ENCODE data around the gene BBX. TPM values are rescaled to one million over a fixed set of nuclear protein-coding genes. Genes with fewer than 3 reads are reported as not detected.

Gene BBX
- total RNA-seq, 1 donor from 2014 or later = 90.3 TPM

GRCh38 chr3:107524326-107524840, 1.6 kb downstream of the BBX start:
- peak overlapping the region; percentile 96 for H3K4me3 Mint-ChIP-seq

GRCh38 chr3:107524841-107525643, 2.3 kb downstream of the BBX start:
- H3K27me3 Mint-ChIP-seq (ENCODE audit: low read depth) = no peaks in the 10 kb centered on the region
- DNase-seq (ENCODE audit: low spot score in 2 of 2, unreplicated experiment in 2 of 2) = peak in 1 of 2 experiments; percentile 56
- H3K4me1 Mint-ChIP-seq = peaks cover 21% of the 10 kb centered on the region
- TF ChIP-seq, protein P1, sequence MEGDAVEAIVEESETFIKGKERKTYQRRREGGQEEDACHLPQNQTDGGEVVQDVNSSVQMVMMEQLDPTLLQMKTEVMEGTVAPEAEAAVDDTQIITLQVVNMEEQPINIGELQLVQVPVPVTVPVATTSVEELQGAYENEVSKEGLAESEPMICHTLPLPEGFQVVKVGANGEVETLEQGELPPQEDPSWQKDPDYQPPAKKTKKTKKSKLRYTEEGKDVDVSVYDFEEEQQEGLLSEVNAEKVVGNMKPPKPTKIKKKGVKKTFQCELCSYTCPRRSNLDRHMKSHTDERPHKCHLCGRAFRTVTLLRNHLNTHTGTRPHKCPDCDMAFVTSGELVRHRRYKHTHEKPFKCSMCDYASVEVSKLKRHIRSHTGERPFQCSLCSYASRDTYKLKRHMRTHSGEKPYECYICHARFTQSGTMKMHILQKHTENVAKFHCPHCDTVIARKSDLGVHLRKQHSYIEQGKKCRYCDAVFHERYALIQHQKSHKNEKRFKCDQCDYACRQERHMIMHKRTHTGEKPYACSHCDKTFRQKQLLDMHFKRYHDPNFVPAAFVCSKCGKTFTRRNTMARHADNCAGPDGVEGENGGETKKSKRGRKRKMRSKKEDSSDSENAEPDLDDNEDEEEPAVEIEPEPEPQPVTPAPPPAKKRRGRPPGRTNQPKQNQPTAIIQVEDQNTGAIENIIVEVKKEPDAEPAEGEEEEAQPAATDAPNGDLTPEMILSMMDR (IDR thresholded peaks at IDR 0.05; ENCODE audit: unreplicated experiment) = no peak
- H3K4me3 Mint-ChIP-seq = peak overlapping the region; percentile 96
- H3K9me3 Mint-ChIP-seq = no peaks in the 10 kb centered on the region
- peaks cover 14% of the 10 kb centered on the region for H3K36me3 Mint-ChIP-seq
- H3K27ac Mint-ChIP-seq = peak overlapping the region; percentile 99

More at GRCh38 chr3:107524326-107524840, 1.6 kb downstream of the BBX start:
- Mint-ChIP-seq H3K27me3 (ENCODE audit: low read depth) (no peaks in the 10 kb centered on the region), H3K4me1 (peaks cover 21% of the 10 kb centered on the region), H3K36me3 (peaks cover 11% of the 10 kb centered on the region), H3K9me3 (no peaks in the 10 kb centered on the region), H3K27ac (peak overlapping the region; percentile 99)
- DNase-seq (ENCODE audit: low spot score in 2 of 2, unreplicated experiment in 2 of 2) = no peak
- TF ChIP-seq, protein P1 (IDR thresholded peaks at IDR 0.05; ENCODE audit: unreplicated experiment) = no peak

- H3K4me1 Mint-ChIP-seq = peaks cover 21% of the 10 kb centered on the region
- H3K27me3 Mint-ChIP-seq (ENCODE audit: low read depth) = no peaks in the 10 kb centered on the region
- no peaks in the 10 kb centered on the region for H3K9me3 Mint-ChIP-seq
- peak overlapping the region; percentile 93 for H3K4me3 Mint-ChIP-seq
- peak in 1 of 2 experiments; percentile 41 for DNase-seq (ENCODE audit: low spot score in 2 of 2, unreplicated experiment in 2 of 2)
- H3K36me3 Mint-ChIP-seq = peaks cover 14% of the 10 kb centered on the region
- peak overlapping the region; percentile 93 for H3K27ac Mint-ChIP-seq
- TF ChIP-seq, protein P1 (IDR thresholded peaks at IDR 0.05; ENCODE audit: unreplicated experiment) = no peak
Measured at GRCh38 chr3:107525644-107526305, 3.0 kb downstream of the BBX start.

DNA sequence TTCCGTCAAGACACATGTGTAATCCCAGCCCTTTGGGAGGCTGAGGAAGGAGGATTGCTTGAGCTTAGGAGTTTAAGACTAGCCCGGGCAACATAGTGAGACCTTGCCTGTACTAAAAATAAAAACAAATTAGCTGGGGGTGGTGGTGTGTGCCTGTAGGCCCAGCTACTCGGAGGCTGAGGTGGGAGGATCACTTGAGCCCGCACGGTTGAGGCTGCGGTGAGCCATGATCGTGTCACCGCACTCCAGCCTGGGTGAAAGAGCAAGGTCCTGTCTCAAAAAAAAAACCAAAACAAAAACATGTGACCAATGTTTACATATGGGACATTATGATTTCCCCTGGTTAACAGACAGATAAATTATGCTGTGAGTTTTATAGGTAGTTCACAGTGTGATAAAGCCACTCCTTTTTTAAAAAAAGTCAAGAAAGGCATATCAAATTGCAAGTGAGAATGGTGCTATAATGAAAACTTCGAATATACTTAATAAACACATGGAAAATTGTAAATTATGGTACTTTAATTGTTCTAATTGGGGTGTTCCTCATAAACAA, 9.2 kb downstream of the BBX start:
- H3K36me3 Mint-ChIP-seq = peaks cover 15% of the 10 kb centered on the region
- TF ChIP-seq, protein P1 (IDR thresholded peaks at IDR 0.05; ENCODE audit: unreplicated experiment) = no peak
- H3K4me1 Mint-ChIP-seq = peaks cover 6% of the 10 kb centered on the region
- H3K27ac Mint-ChIP-seq = no peak overlapping the region
- no peak overlapping the region for H3K4me3 Mint-ChIP-seq
- no peaks in the 10 kb centered on the region for H3K9me3 Mint-ChIP-seq
- no peaks in the 10 kb centered on the region for H3K27me3 Mint-ChIP-seq (ENCODE audit: low read depth)
- no peak for DNase-seq (ENCODE audit: low spot score in 2 of 2, unreplicated experiment in 2 of 2)

DNA sequence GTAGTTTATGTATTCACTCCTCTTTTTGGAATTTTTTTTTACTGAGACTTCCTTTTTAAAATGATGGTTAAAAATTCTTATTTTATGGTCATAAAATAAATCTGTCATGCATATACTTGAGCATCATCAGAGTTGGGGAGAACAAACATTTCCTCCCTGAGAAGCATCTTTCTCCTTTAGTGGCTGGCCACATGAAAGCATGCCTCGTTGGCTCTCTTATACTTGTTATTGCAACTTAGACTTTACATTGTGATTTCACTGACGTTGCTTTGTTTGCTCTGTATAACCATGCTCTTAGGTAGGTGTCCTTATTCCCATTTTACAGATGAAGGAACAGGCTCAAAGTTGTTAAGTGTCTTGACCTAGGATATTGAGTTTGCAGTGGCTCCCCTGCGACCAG, 18.1 kb downstream of the BBX start:
- H3K9me3 Mint-ChIP-seq = no peaks in the 10 kb centered on the region
- H3K4me1 Mint-ChIP-seq = peaks cover 3% of the 10 kb centered on the region
- DNase-seq (ENCODE audit: low spot score in 2 of 2, unreplicated experiment in 2 of 2) = no peak
- H3K36me3 Mint-ChIP-seq = peaks cover 5% of the 10 kb centered on the region
- H3K4me3 Mint-ChIP-seq = no peak overlapping the region
- no peak overlapping the region for H3K27ac Mint-ChIP-seq
- TF ChIP-seq, protein P1 (IDR thresholded peaks at IDR 0.05; ENCODE audit: unreplicated experiment) = no peak
- no peaks in the 10 kb centered on the region for H3K27me3 Mint-ChIP-seq (ENCODE audit: low read depth)
